Measurements from ENCODE around the gene KANK3. TPM values are rescaled to one million over a fixed set of nuclear protein-coding genes. Genes with fewer than 3 reads are reported as not detected.

KANK3 gene
- total and polyA plus RNA-seq, 2 of the 8 experiments (the other 6 are each of a cell fraction or from before 2014, with no cell fraction given) = 2.5 to 4.2 TPM

- no peak overlapping the region for H4K8ac ChIP-seq (ENCODE audit: extremely low read depth, insufficient read depth, low read length)
- no peak overlapping the region for H2BK15ac ChIP-seq (ENCODE audit: low read length)
- H3K4ac ChIP-seq (replicated peaks; ENCODE audit: insufficient read length, low read depth, low read length) = no peak overlapping the region
- H3K14ac ChIP-seq (ENCODE audit: insufficient read length) = no peak overlapping the region
- no peak for FAIRE-seq
- 89% methylated on average over 5 of the region's 8 CpGs; no CpG with 5 or more reads in 1 of the 2 experiments for WGBS, 2 experiments (ENCODE audit: extremely low coverage in 1 of 2, insufficient coverage in 1 of 2, insufficient read length in 1 of 2, insufficient replicate concordance in 2 of 2, low coverage in 1 of 2, low lambda C conversion rate in 2 of 2, missing lambda C conversion rate in 1 of 2)
- peaks cover 0 to 2% of the 10 kb centered on the region in 2 experiments for H4K20me1 ChIP-seq (replicated peaks in 1 of 2; ENCODE audit: control insufficient read depth in 1 of 2, insufficient read depth in 2 of 2, low read length in 2 of 2)
- H3K27ac ChIP-seq (ENCODE audit: low read depth, low read length) = no peak overlapping the region
- no peaks in the 10 kb centered on the region for H3K79me1 ChIP-seq (ENCODE audit: low read depth, low read length)
- H2BK5ac ChIP-seq (ENCODE audit: low read depth, low read length) = no peak overlapping the region
- TF ChIP-seq EZH2 (IDR thresholded peaks at IDR 0.05; ENCODE audit: low read depth, low read length, severe bottlenecking) (no peak), GTF2F1 (IDR thresholded peaks at IDR 0.05; ENCODE audit: borderline replicate concordance, low read depth, low read length) (no peak), SIX5 (IDR thresholded peaks at IDR 0.05; ENCODE audit: low read depth, low read length) (no peak), YY1 (IDR thresholded peaks at IDR 0.05; ENCODE audit: low read depth, low read length) (no peak), JUN (IDR thresholded peaks at IDR 0.05; ENCODE audit: low read depth, low read length) (no peak), CTCF (IDR thresholded peaks at IDR 0.05; ENCODE audit: control extremely low read depth in 1 of 3, insufficient read depth in 1 of 3, low read depth in 1 of 3, low read length in 3 of 3) (no peak)
- DNase-seq (ENCODE audit: low read depth in 1 of 2, low spot score in 2 of 2) = no peak
- H2BK20ac ChIP-seq (ENCODE audit: low read length) = no peak overlapping the region
- H3K56ac ChIP-seq (replicated peaks; ENCODE audit: insufficient read length, low read depth, low read length) = no peak overlapping the region
- peaks cover 21 to 33% (median 29%) of the 10 kb centered on the region in 4 experiments for H3K27me3 ChIP-seq (replicated peaks in 1 of 4; ENCODE audit: control insufficient read depth in 3 of 4, extremely low read depth in 1 of 4, insufficient read depth in 3 of 4, low read length in 3 of 4)
- no peak overlapping the region for H3K4me2 ChIP-seq (ENCODE audit: insufficient read depth in 1 of 2, low read depth in 2 of 2, low read length in 2 of 2)
- no peak overlapping the region for H3K23ac ChIP-seq (ENCODE audit: insufficient read length)
- H3K36me3 ChIP-seq (ENCODE audit: control insufficient read depth in 2 of 4, insufficient read depth in 4 of 4, low read length in 3 of 4) = 0 out of 8 replicates have a peak, but pooled peaks cover 0 to 4% (median 0%) of the 10 kb centered on the region in 4 experiments
- H4K91ac ChIP-seq (replicated peaks; ENCODE audit: insufficient read length, low read length) = no peak overlapping the region
- no peak overlapping the region for H3K4me3 ChIP-seq (ENCODE audit: extremely low read depth in 1 of 4, insufficient read depth in 2 of 4, low read depth in 3 of 4, low read length in 4 of 4)
- no peak overlapping the region for H2BK120ac ChIP-seq (replicated peaks; ENCODE audit: low read depth, low read length)
- H3K18ac ChIP-seq (ENCODE audit: extremely low read depth, low read length) = no peak overlapping the region
- H4K5ac ChIP-seq (ENCODE audit: insufficient read length, low read depth, low read length) = no peak overlapping the region
- ChIA-PET POLR2A (ENCODE audit: partially characterized antibody) (interaction anchor here (27.1 kb wide), 1 partner anchor 23 kb away, joined by 583 read pairs; the partner anchor contains the start of genes CD320, NDUFA7 and RPS28), CTCF (ENCODE audit: partially characterized antibody) (interaction anchor here (0.6 to 3.7 kb wide), 5 partner anchors 10 to 72 kb away, joined by 4 to 32 read pairs (median 5); partner anchors contain the start of genes NDUFA7 and RPS28)
- peaks cover 0 to 21% (median 10%) of the 10 kb centered on the region in 4 experiments; a peak in 6 of 7 replicates for H3K4me1 ChIP-seq (replicated peaks in 1 of 4; ENCODE audit: control insufficient read depth in 3 of 4, insufficient read depth in 4 of 4, low read length in 3 of 4)
- H2AK5ac ChIP-seq (ENCODE audit: low read depth, low read length) = no peak overlapping the region
- no peaks in the 10 kb centered on the region for H3K79me2 ChIP-seq (ENCODE audit: control insufficient read depth in 1 of 2, insufficient read depth in 2 of 2, low read length in 2 of 2)
- H2AFZ ChIP-seq (ENCODE audit: low read length) = no peak overlapping the region
- H3K23me2 ChIP-seq (ENCODE audit: low read depth, low read length) = peaks cover 16% of the 10 kb centered on the region; the same call in 1 of the 2 replicates
- no peaks in the 10 kb centered on the region for H3K9me3 ChIP-seq (ENCODE audit: insufficient read depth in 2 of 2, low read depth in 1 of 2, low read length in 1 of 2)
- H3K9ac ChIP-seq (replicated peaks in 1 of 4; ENCODE audit: extremely low read depth in 1 of 4, low read depth in 3 of 4, low read length in 3 of 4) = no peak overlapping the region
- H2BK12ac ChIP-seq (ENCODE audit: low read depth, low read length) = no peak overlapping the region
Observed at GRCh38 chr19:8336660-8337059, 6.4 kb downstream of the KANK3 start.
